Endothelial cell of umbilical vein (primary cell): Measurements from ENCODE around the gene WDR90. TPM values are rescaled to one million over a fixed set of nuclear protein-coding genes. Genes with fewer than 3 reads are reported as not detected.
A peak's percentile ranks its signal among the peaks of the same experiment; 100 is the strongest.

Experiments used
- BruUV-seq: library from RNA; stranded (reverse); fragments of 400-500 nt; replicated peaks from 2 replicates; lab custom pipeline; 2021; lab: Mats Ljungman, UMichigan
- CTCF ChIA-PET: fragments of 300-600, 350-600 bp; sonication (Branson Sonifier 250); formaldehyde crosslinking; loops from one replicate; lab custom pipeline; 2021; ENCODE audit warnings: antibody characterized with exemption, inconsistent platforms; lab: Charles Lee
- POLR2A ChIA-PET: fragments of 300-600, 350-600 bp; sonication (Branson Sonifier 250); formaldehyde crosslinking; loops from one replicate; lab custom pipeline; 2021; ENCODE audit warnings: antibody characterized with exemption, inconsistent platforms; lab: Charles Lee
- DNase-seq: peaks from one replicate; pipeline ENCODE4 v3.0.0-alpha.2; 2011; ENCODE audit warnings: low read depth, low spot score
- FAIRE-seq: peaks from 2 replicates; lab custom pipeline; 2011; peaks lifted over from hg19 to GRCh38; lab: Jason Lieb, UNC
- H2AFZ ChIP-seq: 2 replicates; pipeline ENCODE4 v1.6.0; 2012; ENCODE audit warnings: low read depth, low read length, control low read depth, inconsistent platforms
- H3K27ac ChIP-seq: 2 replicates; pipeline ENCODE4 v1.5.1; 2011; ENCODE audit warnings: low read depth, mild to moderate bottlenecking, control low read depth, low read length, moderate library complexity; ENCODE audit not compliant: insufficient read depth
- H3K27me3 ChIP-seq, 2 experiments: 2 replicates each; pipeline versions ENCODE4 v1.6.0 to v1.6.1; 2011; ENCODE audit warnings: low read length in 2 of 2, mixed read lengths in 1 of 2; ENCODE audit not compliant: control insufficient read depth in 2 of 2, insufficient read depth in 2 of 2
- H3K36me3 ChIP-seq, 2 experiments: 2 replicates in 1 of 2; 3 replicates in 1 of 2; pipeline ENCODE4 v1.5.1; 2011; ENCODE audit warnings: low read length in 2 of 2, mild to moderate bottlenecking in 1 of 2, moderate library complexity in 1 of 2; ENCODE audit not compliant: control insufficient read depth in 2 of 2, insufficient read depth in 2 of 2; ENCODE audit errors: extremely low read depth in 1 of 2
- H3K4me1 ChIP-seq: 3 replicates; pipeline ENCODE4 v1.5.1; 2011; ENCODE audit warnings: mild to moderate bottlenecking, low read length; ENCODE audit not compliant: control insufficient read depth, insufficient read depth; ENCODE audit errors: extremely low read depth
- H3K4me2 ChIP-seq: 2 replicates; pipeline ENCODE4 v1.6.1; 2011; ENCODE audit warnings: low read length, control low read depth, mixed read lengths; ENCODE audit not compliant: insufficient read depth
- H3K4me3 ChIP-seq, 3 experiments: fragments of 200-600 bp in 1 of 3; sonication (generic), shearing (Covaris generic) in 1 of 3; replicated peaks in 1 of 3; 2 replicates each; pipeline ENCODE4 v1.5.1; 2011 to 2016; ENCODE audit warnings: control low read depth in 3 of 3, low read length in 3 of 3, mild to moderate bottlenecking in 2 of 3, inconsistent platforms in 1 of 3, low read depth in 1 of 3, moderate library complexity in 1 of 3; ENCODE audit not compliant: insufficient read depth in 1 of 3
- H3K79me2 ChIP-seq: 2 replicates; pipeline ENCODE4 v1.6.0; 2012; ENCODE audit warnings: low read length, inconsistent platforms; ENCODE audit not compliant: control insufficient read depth, insufficient read depth
- H3K9ac ChIP-seq: replicated peaks from 2 replicates; pipeline ENCODE3; 2011; ENCODE audit warnings: low read length, control low read depth; ENCODE audit not compliant: insufficient read depth; ENCODE audit errors: extremely low read depth
- H3K9me1 ChIP-seq: replicated peaks from 3 replicates; pipeline ENCODE4 v1.6.0; 2011; ENCODE audit warnings: mild to moderate bottlenecking, low read length; ENCODE audit not compliant: control insufficient read depth, insufficient read depth; ENCODE audit errors: extremely low read depth
- H3K9me3 ChIP-seq: replicated peaks from 2 replicates; pipeline ENCODE4 v1.5.1; 2012; ENCODE audit warnings: low read length, inconsistent platforms; ENCODE audit not compliant: control insufficient read depth, insufficient read depth
- H4K20me1 ChIP-seq: replicated peaks from 2 replicates; pipeline ENCODE3; 2011; ENCODE audit warnings: mild to moderate bottlenecking, low read length; ENCODE audit not compliant: control insufficient read depth, insufficient read depth; ENCODE audit errors: extremely low read depth
- dilution Hi-C: fragments of 300-500 bp; cut with MboI; formaldehyde crosslinking; loops from one replicate; pipeline ENCODE4 v1.15.0; 2019; ENCODE audit warnings: low sequenced_read_pairs; ENCODE audit not compliant: extremely low pct_ligation_motif_present
- intact Hi-C: fragments of 100-400 bp; cut with micrococcal nuclease; formaldehyde crosslinking; loops from one replicate; pipeline ENCODE4 v1.10.0; 2022
- polyA plus RNA-seq, 4 experiments: library from polyadenylated mRNA; depleted of rRNA in 3 of 4; stranded (reverse) in 3 of 4; unstranded in 1 of 4; fragments of >200 nt; gene quantifications; 2 replicates each; pipeline versions ENCODE4 v1.2.1 to v1.2.3, GENCODE V29; 2011 to 2012; ENCODE audit warnings: missing spikeins in 1 of 4
- total RNA-seq: library from RNA; stranded (reverse); gene quantifications from 2 replicates; pipeline ENCODE4 v1.2.3, GENCODE V29; 2021
- TF ChIP-seq, protein P1 (sequence below), 2 donors: IDR thresholded peaks; 1 replicate in 1 of 2; 2 replicates in 1 of 2; pipeline ENCODE4 v1.5.1; 2011; ENCODE audit warnings: low read length in 2 of 2, mild to moderate bottlenecking in 2 of 2, moderate library complexity in 2 of 2, control low read depth in 1 of 2, inconsistent platforms in 1 of 2, low read depth in 1 of 2; ENCODE audit not compliant: insufficient read depth in 1 of 2; ENCODE audit errors: extremely low read depth in 1 of 2
- TF ChIP-seq, protein P2 (sequence below): IDR thresholded peaks from 2 replicates; pipeline ENCODE4 v1.6.1; 2011; ENCODE audit not compliant: insufficient read depth, insufficient read length

WDR90 gene
- total and polyA plus RNA-seq, 2 donors (not counting 3 experiments of a cell fraction or from before 2014, with no cell fraction given), result 22.2 to 51.8 TPM

GRCh38 chr16:648071-648780, 939 bp upstream of the WDR90 start:
- Histone ChIP-seq H4K20me1 (no peaks in the 10 kb centered on the region), H3K4me2 (peak overlapping the region; percentile 75), H3K4me1 (peaks cover 8% of the 10 kb centered on the region), H3K9ac (peak overlapping the region; percentile 65), H3K9me1 (no peaks in the 10 kb centered on the region), H3K27me3 (no peaks in the 10 kb centered on the region), H3K79me2 (no peaks in the 10 kb centered on the region), H2AFZ (peak overlapping the region; percentile 79), H3K36me3 (no peaks in the 10 kb centered on the region), H3K9me3 (no peaks in the 10 kb centered on the region), H3K27ac (peak overlapping the region; percentile 69), H3K4me3 (peak overlapping the region; percentile 13 to 57 (median 55))
- ChIA-PET POLR2A (interaction anchor here (0.9 kb wide), 1 partner anchor 13 kb away, joined by 3 read pairs; no protein-coding TSS in a partner anchor), CTCF (interaction anchor here (0.8 to 1.8 kb wide), 7 partner anchors 9 to 71 kb away, joined by 3 to 8 read pairs (median 3); partner anchors contain the start of genes METTL26 and RAB40C)
- no peak for DNase-seq
- BruUV-seq, result no TSS peak
- intact Hi-C loops (loop anchor here (1.0 kb wide), 1 partner anchor 11 kb away; no protein-coding TSS in a partner anchor), dilution Hi-C loops (no loop called here)
- FAIRE-seq, result no peak
- TF ChIP-seq, protein P1, sequence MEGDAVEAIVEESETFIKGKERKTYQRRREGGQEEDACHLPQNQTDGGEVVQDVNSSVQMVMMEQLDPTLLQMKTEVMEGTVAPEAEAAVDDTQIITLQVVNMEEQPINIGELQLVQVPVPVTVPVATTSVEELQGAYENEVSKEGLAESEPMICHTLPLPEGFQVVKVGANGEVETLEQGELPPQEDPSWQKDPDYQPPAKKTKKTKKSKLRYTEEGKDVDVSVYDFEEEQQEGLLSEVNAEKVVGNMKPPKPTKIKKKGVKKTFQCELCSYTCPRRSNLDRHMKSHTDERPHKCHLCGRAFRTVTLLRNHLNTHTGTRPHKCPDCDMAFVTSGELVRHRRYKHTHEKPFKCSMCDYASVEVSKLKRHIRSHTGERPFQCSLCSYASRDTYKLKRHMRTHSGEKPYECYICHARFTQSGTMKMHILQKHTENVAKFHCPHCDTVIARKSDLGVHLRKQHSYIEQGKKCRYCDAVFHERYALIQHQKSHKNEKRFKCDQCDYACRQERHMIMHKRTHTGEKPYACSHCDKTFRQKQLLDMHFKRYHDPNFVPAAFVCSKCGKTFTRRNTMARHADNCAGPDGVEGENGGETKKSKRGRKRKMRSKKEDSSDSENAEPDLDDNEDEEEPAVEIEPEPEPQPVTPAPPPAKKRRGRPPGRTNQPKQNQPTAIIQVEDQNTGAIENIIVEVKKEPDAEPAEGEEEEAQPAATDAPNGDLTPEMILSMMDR (IDR thresholded peaks at IDR 0.05; ENCODE audit: extremely low read depth in 1 of 2, insufficient read depth in 1 of 2, low read depth in 1 of 2, low read length in 2 of 2), result peak; percentile 35 to 44
- TF ChIP-seq, protein P2, sequence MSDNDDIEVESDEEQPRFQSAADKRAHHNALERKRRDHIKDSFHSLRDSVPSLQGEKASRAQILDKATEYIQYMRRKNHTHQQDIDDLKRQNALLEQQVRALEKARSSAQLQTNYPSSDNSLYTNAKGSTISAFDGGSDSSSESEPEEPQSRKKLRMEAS, result no peak
